ENCODE results near the gene ATF6. TPM values are rescaled to one million over a fixed set of nuclear protein-coding genes. Genes with fewer than 3 reads are reported as not detected.
A peak's percentile ranks its signal among the peaks of the same experiment; 100 is the strongest.

ATF6 gene
- total RNA-seq, 1 donor from 2014 or later: 25.3 TPM

DNA sequence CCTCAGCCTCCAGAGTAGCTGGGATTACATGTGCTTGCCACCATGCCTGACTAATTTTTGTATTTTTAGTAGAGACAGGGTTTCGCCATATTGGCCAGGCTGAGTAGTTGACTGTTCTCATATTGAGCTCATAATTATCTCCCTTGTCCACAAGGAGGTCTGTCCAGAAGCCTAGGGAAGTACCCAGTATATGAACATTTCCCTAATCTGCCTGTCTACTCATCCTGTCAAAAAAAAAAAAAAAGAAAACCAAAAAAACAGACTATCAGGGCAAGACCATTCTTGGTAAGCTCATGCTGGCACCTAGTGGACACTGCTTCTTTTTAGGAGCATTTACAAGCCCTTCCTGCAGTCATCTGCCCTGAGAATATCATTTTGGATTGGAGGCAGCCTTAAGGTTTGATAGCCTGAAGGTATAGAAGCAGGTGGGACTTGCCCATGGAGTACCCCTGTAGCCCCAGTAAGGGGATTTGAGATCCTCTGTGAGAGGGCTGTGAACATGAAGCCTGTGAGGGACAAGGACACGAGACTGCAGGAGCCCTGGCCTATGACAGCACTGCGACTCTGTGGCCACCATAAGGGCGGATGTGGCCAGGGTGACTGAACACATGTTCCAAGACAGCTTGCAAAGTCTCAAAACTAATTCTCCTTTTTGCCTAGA lies 27.4 kb upstream of the ATF6 start:
- no peak for FAIRE-seq
- DNase-seq (ENCODE audit: low read depth): peak; percentile 84

GRCh38 chr1:161739865-161740566 lies 26.1 kb upstream of the ATF6 start:
- no peaks in the 10 kb centered on the region for H3K36me3 ChIP-seq (ENCODE audit: control insufficient read depth, insufficient read depth, low read length)
- TF ChIP-seq, protein P1, sequence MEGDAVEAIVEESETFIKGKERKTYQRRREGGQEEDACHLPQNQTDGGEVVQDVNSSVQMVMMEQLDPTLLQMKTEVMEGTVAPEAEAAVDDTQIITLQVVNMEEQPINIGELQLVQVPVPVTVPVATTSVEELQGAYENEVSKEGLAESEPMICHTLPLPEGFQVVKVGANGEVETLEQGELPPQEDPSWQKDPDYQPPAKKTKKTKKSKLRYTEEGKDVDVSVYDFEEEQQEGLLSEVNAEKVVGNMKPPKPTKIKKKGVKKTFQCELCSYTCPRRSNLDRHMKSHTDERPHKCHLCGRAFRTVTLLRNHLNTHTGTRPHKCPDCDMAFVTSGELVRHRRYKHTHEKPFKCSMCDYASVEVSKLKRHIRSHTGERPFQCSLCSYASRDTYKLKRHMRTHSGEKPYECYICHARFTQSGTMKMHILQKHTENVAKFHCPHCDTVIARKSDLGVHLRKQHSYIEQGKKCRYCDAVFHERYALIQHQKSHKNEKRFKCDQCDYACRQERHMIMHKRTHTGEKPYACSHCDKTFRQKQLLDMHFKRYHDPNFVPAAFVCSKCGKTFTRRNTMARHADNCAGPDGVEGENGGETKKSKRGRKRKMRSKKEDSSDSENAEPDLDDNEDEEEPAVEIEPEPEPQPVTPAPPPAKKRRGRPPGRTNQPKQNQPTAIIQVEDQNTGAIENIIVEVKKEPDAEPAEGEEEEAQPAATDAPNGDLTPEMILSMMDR (IDR thresholded peaks at IDR 0.05; ENCODE audit: insufficient read depth, low read length, severe bottlenecking): no peak
- H3K4me3 ChIP-seq (ENCODE audit: low read depth, low read length): no peak overlapping the region
- DNase-seq (ENCODE audit: low read depth): no peak
- H3K27me3 ChIP-seq (ENCODE audit: control insufficient read depth, insufficient read depth, low read length): no peaks in the 10 kb centered on the region
- FAIRE-seq: no peak

More for the DNA sequence above, 27.4 kb upstream of the ATF6 start:
- H3K4me3 ChIP-seq (ENCODE audit: low read depth, low read length): no peak overlapping the region
- no peaks in the 10 kb centered on the region for H3K36me3 ChIP-seq (ENCODE audit: control insufficient read depth, insufficient read depth, low read length)
- H3K27me3 ChIP-seq (ENCODE audit: control insufficient read depth, insufficient read depth, low read length): no peaks in the 10 kb centered on the region
- TF ChIP-seq, protein P1 (IDR thresholded peaks at IDR 0.05; ENCODE audit: insufficient read depth, low read length, severe bottlenecking): peak; percentile 57

- DNase-seq (ENCODE audit: low read depth) (no peak), FAIRE-seq (no peak)
- Histone ChIP-seq H3K4me3 (ENCODE audit: low read depth, low read length) (no peak overlapping the region), H3K27me3 (ENCODE audit: control insufficient read depth, insufficient read depth, low read length) (no peaks in the 10 kb centered on the region), H3K36me3 (ENCODE audit: control insufficient read depth, insufficient read depth, low read length) (no peaks in the 10 kb centered on the region)
- TF ChIP-seq, protein P1 (IDR thresholded peaks at IDR 0.05; ENCODE audit: insufficient read depth, low read length, severe bottlenecking): no peak
Observed at GRCh38 chr1:161740921-161741320, 25.2 kb upstream of the ATF6 start.

DNA sequence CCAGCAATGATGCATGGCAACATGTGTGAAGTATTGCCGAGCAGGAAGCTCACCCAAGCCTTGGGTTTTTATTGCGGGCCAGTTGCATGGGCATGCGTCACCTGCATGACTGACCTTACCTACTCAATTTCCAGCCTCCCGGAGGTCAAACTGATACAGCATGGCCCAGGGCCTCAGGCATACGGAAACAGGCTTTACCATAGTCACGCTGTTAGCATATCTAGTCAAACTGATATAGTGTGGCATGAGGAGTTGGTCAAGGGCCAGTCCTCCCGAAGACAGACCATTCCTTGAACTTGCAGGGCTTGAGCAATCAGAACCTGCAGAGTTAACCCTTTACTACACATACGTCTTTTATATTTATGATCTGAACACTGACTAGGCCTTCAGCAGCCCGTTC lies 22.9 kb upstream of the ATF6 start:
- TF ChIP-seq, protein P1 (IDR thresholded peaks at IDR 0.05; ENCODE audit: insufficient read depth, low read length, severe bottlenecking): no peak
- no peak for FAIRE-seq
- H3K27me3 ChIP-seq (ENCODE audit: control insufficient read depth, insufficient read depth, low read length): no peaks in the 10 kb centered on the region
- no peaks in the 10 kb centered on the region for H3K36me3 ChIP-seq (ENCODE audit: control insufficient read depth, insufficient read depth, low read length)
- no peak for DNase-seq (ENCODE audit: low read depth)
- H3K4me3 ChIP-seq (ENCODE audit: low read depth, low read length): no peak overlapping the region

GRCh38 chr1:161747801-161748200 lies 18.3 kb upstream of the ATF6 start:
- Histone ChIP-seq H3K4me3 (ENCODE audit: low read depth, low read length) (no peak overlapping the region), H3K27me3 (ENCODE audit: control insufficient read depth, insufficient read depth, low read length) (no peaks in the 10 kb centered on the region), H3K36me3 (ENCODE audit: control insufficient read depth, insufficient read depth, low read length) (peaks cover 2% of the 10 kb centered on the region)
- DNase-seq (ENCODE audit: low read depth) (no peak), FAIRE-seq (no peak)
- TF ChIP-seq, protein P1 (IDR thresholded peaks at IDR 0.05; ENCODE audit: insufficient read depth, low read length, severe bottlenecking): no peak
